ENCODE results near the gene IFI30.
"Not testable (repeated sequence)": the region's sequence is repeated elsewhere in the genome, so short reads cannot be mapped to it uniquely, and the experiment has no call there.

Gene IFI30

GRCh38 chr19:18203408-18203862 is 29.8 kb downstream of the IFI30 start:
- DNase-seq (ENCODE audit: low spot score) = no peak

- peak; percentile 100 for DNase-seq (ENCODE audit: low spot score)
These were observed 30.3 kb downstream of the IFI30 start, which contains the start of gene RAB3A for GRCh38 chr19:18203863-18204393. Gene RAB3A (minus strand): TSS chr19:18204042. CDS start chr19:18202740, 1,302 bp downstream.

- peak; percentile 67 for DNase-seq (ENCODE audit: low spot score)
These were observed 31.0 kb downstream of the IFI30 start for GRCh38 chr19:18204394-18205199.

- peak; percentile 69 for DNase-seq (ENCODE audit: low spot score)
These were observed 31.7 kb downstream of the IFI30 start for GRCh38 chr19:18205200-18205892.

GRCh38 chr19:18206018-18206417 is 32.4 kb downstream of the IFI30 start:
- DNase-seq (ENCODE audit: low spot score) = no peak

- no peak for DNase-seq (ENCODE audit: low spot score)
These were observed 34.7 kb downstream of the IFI30 start for GRCh38 chr19:18208098-18208951.

- not testable (repeated sequence) for DNase-seq (ENCODE audit: low spot score)
These were observed 36.3 kb downstream of the IFI30 start for GRCh38 chr19:18209912-18210311.

- no peak for DNase-seq (ENCODE audit: low spot score)
These were observed 38.1 kb downstream of the IFI30 start for GRCh38 chr19:18211683-18212082.

GRCh38 chr19:18214779-18215433 is 41.3 kb downstream of the IFI30 start:
- no peak for DNase-seq (ENCODE audit: low spot score)

- no peak for DNase-seq (ENCODE audit: low spot score)
These were observed 43.2 kb downstream of the IFI30 start for GRCh38 chr19:18216789-18217188.

GRCh38 chr19:18218159-18218558 is 44.5 kb downstream of the IFI30 start:
- DNase-seq (ENCODE audit: low spot score) = no peak

- no peak for DNase-seq (ENCODE audit: low spot score)
These were observed 45.0 kb downstream of the IFI30 start for GRCh38 chr19:18218600-18218999.

GRCh38 chr19:18219911-18220631 is 46.5 kb downstream of the IFI30 start:
- DNase-seq (ENCODE audit: low spot score) = no peak

- DNase-seq (ENCODE audit: low spot score) = no peak
These were observed 47.1 kb downstream of the IFI30 start for GRCh38 chr19:18220632-18221275.

- DNase-seq (ENCODE audit: low spot score) = no peak
These were observed 48.5 kb downstream of the IFI30 start for GRCh38 chr19:18221815-18222725.

- no peak for DNase-seq (ENCODE audit: low spot score)
These were observed 50.4 kb downstream of the IFI30 start for GRCh38 chr19:18223860-18224524.

GRCh38 chr19:18224525-18225354 is 51.1 kb downstream of the IFI30 start:
- DNase-seq (ENCODE audit: low spot score) = peak; percentile 97

- DNase-seq (ENCODE audit: low spot score) = no peak
These were observed 51.7 kb downstream of the IFI30 start for GRCh38 chr19:18225355-18225701.
